Stimulated activated CD8-positive, alpha-beta memory T cell treated with anti-CD3 and anti-CD28 coated beads, Interleukin-4, amount 100 ng/mL, for 1 hour (primary cell): ENCODE measurements around the gene RBMY1J.
"Not testable (repeated sequence)": the region's sequence is repeated elsewhere in the genome, so short reads cannot be mapped to it uniquely, and the experiment has no call there.

ENCODE experiments used
- DNase-seq, 2 donors: peaks; one replicate each; pipeline ENCODE4 v3.0.0-alpha.2; 2020; ENCODE audit warnings: low read depth in 2 of 2, low spot score in 1 of 2

RBMY1J gene

DNA sequence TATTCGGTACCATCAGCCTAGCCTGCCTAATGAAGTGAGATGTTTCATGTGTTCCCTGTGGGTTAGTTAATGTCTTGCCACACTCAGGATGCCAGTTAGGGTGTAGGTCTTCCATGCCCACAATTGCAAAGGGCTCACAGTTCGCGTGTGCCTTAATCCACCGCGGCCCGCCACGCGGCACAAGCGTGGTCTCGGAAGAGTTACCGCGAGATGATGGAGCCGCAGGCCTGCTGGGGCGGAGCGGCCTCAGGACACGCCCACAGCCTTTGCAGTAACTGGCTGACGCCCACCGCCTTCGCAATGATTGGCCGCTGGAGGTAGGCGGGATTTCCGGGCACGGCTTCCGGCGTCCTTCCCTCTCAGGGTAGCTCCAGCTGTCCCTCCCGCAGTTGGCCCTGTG is at the start of gene RBMY1J:
Gene RBMY1J (plus strand): TSS at position 301 of the 400 bp plus-strand sequence. CDS start 2,038 bp downstream, outside the sequence.
- not testable (repeated sequence) for DNase-seq

DNA sequence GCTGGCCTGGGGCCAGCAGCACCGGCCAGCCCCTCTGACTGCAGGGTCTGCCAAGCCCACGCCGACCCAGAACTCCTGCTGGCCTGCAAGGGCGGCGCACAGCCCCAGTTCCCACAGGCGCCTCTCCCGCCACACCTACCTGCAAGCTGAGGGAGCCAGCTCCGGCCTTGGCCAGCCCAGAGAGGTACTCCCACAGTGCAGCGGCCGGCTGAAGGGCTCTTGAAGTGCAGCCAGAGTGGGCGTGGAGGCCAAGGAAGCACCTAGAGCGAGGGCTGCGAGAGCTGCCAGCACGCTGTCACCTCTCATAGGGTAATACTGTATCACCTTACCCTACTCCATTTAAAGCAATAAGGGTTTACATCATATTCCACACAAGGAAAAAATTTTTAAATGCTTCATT is 35.8 kb upstream of the RBMY1J start:
- no peak for DNase-seq

DNA sequence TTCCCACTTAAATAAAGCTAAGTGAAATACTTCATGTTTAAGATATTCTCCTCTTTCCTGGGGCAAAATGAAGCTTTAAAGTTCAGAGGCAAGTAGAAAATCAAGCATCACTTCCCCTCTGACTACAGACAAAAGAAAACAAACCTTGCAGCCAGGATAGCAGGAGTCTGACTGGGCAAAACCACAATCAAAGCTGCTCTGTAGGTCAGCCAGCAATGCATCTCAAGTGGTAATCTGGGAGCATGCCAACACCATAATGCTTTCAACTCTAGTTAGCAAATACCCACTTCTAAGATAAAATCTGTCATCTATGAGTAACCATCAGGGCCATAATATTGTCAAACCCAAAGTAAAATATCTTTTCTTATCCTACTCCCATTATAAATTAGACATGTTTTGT is 32.6 kb upstream of the RBMY1J start:
- no peak for DNase-seq

DNA sequence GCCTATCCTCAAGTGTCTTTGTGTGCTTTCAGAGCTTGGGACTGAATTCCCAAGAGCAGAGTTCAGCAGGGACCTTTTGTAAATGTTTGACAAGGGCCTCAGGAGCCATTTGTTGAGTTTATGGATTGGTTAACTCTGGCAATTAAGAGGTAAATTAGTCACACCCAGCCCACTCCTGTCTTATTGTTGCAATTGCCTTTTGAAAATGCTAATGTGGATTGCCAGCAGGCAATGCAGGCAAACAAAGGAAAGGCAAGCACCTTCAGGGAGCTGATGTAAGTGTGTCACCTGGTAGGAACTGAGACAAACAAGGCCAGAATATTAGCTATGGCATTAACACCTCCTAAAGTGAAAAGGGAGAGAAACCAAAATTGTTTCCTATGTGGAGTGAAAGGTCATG is 29.7 kb upstream of the RBMY1J start:
- DNase-seq = no peak

DNA sequence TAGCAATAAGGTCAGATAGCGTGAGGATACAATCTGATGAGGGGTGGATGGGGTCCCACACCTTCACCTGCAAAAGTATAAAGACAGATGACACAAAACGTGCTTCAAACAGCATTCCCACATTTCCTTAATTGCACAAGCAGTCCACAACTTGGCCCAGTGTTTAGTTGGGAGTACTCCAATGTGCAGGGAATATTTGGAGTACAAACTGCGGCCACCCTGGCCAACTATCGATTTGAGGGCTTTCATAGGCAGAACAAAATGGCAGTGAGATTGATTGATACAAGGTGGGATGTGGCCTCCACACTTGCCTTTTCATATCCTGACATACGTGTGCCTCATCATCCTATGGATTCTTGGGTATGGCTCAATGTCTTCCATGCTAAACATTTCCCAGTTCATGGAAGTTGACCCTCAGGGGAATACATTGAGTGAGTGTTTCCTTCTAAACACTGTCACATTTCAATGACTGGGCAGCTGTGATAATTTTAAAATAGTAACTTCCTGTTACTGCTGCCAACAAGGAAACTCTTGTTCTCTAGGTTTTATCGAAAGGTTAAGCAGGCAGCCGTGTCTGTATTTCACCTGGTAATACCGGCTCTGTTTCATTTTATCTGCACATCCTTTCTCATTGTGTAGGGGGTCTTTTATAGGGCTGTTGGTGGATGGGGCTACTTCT is 41.6 kb downstream of the RBMY1J start:
- DNase-seq = not testable (repeated sequence)

DNA sequence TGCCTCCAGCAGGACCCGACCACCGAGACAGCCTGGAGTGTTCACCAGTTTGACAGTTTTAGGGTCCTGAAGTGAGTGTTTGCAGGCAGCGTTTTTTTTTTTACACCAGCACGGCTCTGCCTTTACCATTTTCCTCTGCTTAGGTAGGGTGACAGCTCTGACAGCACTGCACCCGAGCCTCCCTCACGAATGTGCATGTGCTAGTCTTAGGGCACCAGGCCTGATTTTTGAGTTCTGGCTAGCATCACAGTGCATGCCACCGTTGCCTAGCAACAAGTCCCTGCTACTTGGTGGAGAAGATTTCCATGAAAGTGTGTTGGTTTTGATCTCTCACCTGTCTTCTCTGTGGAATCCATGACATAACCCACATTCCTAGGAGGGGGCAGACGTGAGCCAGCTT is 52.3 kb downstream of the RBMY1J start:
- not testable (repeated sequence) for DNase-seq

DNA sequence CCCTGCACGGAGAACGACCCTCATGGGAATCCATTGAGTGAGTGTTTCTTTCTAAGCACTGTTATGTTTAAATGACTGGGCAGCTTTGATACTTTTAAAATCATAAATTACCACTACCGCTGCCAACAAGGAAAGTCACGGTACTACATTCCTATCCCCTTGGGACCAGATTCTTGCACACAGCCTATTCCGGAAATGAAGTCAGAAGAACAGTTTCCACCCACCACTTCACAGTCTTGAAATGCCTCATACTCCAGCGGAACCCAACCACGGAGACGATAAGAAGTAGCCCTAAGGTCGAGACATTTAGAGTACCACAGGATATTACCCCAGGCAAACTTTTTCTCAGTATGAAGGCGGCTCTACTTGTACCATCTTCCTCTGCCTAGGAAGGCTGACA is 58.8 kb downstream of the RBMY1J start:
- not testable (repeated sequence) for DNase-seq
